Activated T-helper 1 cell treated with anti-CD3 and anti-CD28 coated beads, Interleukin-12 subunit alpha, Interleukin-12 subunit beta, Interleukin-2, Interleukin-4 antibody, amounts not matched to agents 30 ng/mL and 10 ng/mL and 1 ng/mL, durations not matched to agents 14 hours and 24 hours and 36 hours (primary cell): ENCODE measurements around the gene IRF2. TPM values are rescaled to one million over a fixed set of nuclear protein-coding genes. Genes with fewer than 3 reads are reported as not detected.
"Not testable (repeated sequence)": the region's sequence is repeated elsewhere in the genome, so short reads cannot be mapped to it uniquely, and the experiment has no call there.

Source experiments
- DNase-seq: peaks from one replicate; pipeline ENCODE4 v3.0.0; 2021; ENCODE audit warnings: low spot score
- H3K27ac Mint-ChIP-seq: one replicate; pipeline ENCODE4 v1.8.0; 2021; ENCODE audit warnings: mild to moderate bottlenecking, mixed read lengths
- H3K27me3 Mint-ChIP-seq: one replicate; pipeline ENCODE4 v1.8.0; 2022; ENCODE audit warnings: mild to moderate bottlenecking, moderate library complexity, mixed read lengths; ENCODE audit not compliant: insufficient read depth
- H3K36me3 Mint-ChIP-seq: one replicate; pipeline ENCODE4 v1.8.0; 2021; ENCODE audit warnings: low read depth, mixed read lengths
- H3K4me1 Mint-ChIP-seq: one replicate; pipeline ENCODE4 v1.8.0; 2021; ENCODE audit warnings: low read depth, mixed read lengths
- H3K4me3 Mint-ChIP-seq: one replicate; pipeline ENCODE4 v1.8.0; 2021; ENCODE audit warnings: mild to moderate bottlenecking, moderate library complexity, mixed read lengths
- H3K9me3 Mint-ChIP-seq: one replicate; pipeline ENCODE4 v1.8.0; 2021; ENCODE audit warnings: mixed read lengths
- intact Hi-C: fragments of 100-400 bp; cut with micrococcal nuclease; formaldehyde crosslinking; loops from one replicate; pipeline ENCODE4 v1.15.1; 2024
- total RNA-seq: library from RNA; stranded (reverse); gene quantifications from 2 replicates; pipeline ENCODE4 v1.2.3, GENCODE V29; 2022

The IRF2 gene
- total RNA-seq, 1 donor from 2014 or later = 75.8 TPM

DNA sequence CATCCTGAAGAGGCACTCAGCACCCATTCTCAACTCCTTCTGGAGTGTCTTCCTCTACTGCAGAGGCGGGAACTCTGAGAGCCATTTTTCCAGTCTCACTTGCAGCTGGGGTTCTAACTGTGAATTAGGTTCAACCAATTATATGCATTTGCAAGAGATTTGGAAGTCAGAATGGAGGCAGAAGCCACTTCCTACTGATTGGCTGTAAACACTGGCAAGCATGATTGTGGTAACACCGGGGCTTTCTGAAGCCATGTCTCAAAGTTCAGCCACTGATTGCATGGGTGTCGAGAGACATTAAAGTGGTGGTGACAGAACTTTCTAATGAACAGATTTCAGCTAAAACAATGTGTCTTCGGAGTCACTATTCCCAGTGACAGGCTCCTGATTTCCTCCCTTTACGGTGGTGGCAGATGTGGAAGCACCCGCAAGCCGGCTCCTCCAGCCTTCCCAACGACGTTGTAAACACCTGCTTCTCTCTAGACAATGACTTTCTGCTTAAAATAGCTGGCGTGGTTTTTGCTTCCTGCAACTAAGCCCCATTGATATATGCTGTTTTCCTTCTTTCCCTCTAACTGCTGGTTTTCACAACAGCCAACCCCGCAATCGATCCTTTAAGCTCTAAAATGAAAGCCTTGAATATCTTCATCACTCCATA lies 92.0 kb downstream of the IRF2 start:
- peaks cover 85% of the 10 kb centered on the region for H3K4me1 Mint-ChIP-seq
- peaks cover 44% of the 10 kb centered on the region for H3K36me3 Mint-ChIP-seq
- peak overlapping the region; percentile 68 for H3K4me3 Mint-ChIP-seq
- intact Hi-C loops = loop anchor here (5.0 kb wide), 1 partner anchor 65 kb away; no protein-coding TSS in a partner anchor
- peak; percentile 9 for DNase-seq
- H3K9me3 Mint-ChIP-seq = peaks cover 9% of the 10 kb centered on the region
- H3K27me3 Mint-ChIP-seq = no peaks in the 10 kb centered on the region
- peak overlapping the region; percentile 74 for H3K27ac Mint-ChIP-seq

DNA sequence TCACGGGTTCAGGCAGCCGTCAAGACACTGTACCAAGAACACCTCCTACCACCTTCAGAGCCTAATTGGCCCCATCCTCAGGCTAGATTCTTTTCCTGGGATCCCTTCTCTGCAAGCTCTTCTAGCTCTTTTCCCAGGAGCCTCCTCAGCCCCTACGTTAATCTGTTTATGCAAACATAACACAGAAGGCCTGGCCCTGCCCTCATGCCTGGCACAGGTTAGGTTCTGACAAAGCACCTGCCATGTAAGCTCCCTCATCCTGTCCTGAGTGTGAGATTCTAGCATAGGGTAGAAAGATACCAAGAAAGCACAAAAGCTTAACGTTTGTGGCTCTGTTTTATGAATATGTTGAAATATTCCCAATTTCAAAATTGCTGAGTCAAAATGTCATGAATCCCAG lies 93.6 kb downstream of the IRF2 start:
- no peak overlapping the region for H3K4me3 Mint-ChIP-seq
- H3K36me3 Mint-ChIP-seq = peaks cover 42% of the 10 kb centered on the region
- H3K4me1 Mint-ChIP-seq = peaks cover 69% of the 10 kb centered on the region
- DNase-seq = no peak
- peaks cover 9% of the 10 kb centered on the region for H3K9me3 Mint-ChIP-seq
- no peaks in the 10 kb centered on the region for H3K27me3 Mint-ChIP-seq
- intact Hi-C loops = loop anchor here (5.0 kb wide), 1 partner anchor 63 kb away; no protein-coding TSS in a partner anchor
- H3K27ac Mint-ChIP-seq = no peak overlapping the region

DNA sequence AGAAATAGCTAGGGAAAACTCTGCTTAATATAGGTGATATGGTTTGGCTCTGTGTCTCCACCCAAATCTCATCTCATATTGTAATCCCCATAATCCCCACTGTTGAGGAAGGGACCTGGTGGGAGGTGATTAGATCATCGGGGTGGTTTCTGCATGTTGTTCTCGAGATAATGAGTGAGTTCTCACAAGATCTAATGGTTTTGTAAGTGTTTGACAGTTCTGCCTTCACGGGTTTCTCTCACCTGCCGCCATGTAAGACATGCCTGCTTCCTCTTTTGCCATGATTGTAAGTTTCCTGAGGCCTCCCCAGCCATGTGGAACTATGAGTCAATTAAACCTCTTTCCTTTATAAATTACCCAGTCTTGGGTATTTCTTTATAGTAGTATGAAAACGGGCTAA lies 94.1 kb downstream of the IRF2 start:
- H3K4me1 Mint-ChIP-seq = peaks cover 64% of the 10 kb centered on the region

DNA sequence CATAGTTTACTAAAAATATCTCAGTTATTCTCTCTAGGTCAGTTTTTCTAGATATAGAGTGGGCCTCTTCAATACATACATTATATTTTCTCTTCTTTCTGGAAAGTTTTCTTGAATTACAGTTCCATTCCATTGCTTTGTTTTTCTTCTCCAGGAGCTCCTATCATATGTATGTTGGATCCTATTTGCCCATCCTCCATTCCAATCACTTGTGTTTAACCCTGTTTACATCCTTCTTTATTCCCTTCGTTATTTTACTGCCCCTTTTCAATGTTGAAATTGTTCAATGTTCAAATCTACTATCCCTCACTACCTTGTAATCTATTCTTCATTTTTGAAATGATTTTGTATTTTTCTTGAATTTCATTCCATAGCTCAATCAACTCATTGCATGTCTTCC lies 97.4 kb downstream of the IRF2 start:
- no peak overlapping the region for H3K27ac Mint-ChIP-seq

More for the DNA sequence above, 94.1 kb downstream of the IRF2 start:
- peaks cover 39% of the 10 kb centered on the region for H3K36me3 Mint-ChIP-seq
- H3K27ac Mint-ChIP-seq, H3K27me3 Mint-ChIP-seq, H3K4me3 Mint-ChIP-seq, H3K9me3 Mint-ChIP-seq, DNase-seq: not testable (repeated sequence)
- intact Hi-C loops = loop anchor here (5.0 kb wide), 1 partner anchor 63 kb away; no protein-coding TSS in a partner anchor

DNA sequence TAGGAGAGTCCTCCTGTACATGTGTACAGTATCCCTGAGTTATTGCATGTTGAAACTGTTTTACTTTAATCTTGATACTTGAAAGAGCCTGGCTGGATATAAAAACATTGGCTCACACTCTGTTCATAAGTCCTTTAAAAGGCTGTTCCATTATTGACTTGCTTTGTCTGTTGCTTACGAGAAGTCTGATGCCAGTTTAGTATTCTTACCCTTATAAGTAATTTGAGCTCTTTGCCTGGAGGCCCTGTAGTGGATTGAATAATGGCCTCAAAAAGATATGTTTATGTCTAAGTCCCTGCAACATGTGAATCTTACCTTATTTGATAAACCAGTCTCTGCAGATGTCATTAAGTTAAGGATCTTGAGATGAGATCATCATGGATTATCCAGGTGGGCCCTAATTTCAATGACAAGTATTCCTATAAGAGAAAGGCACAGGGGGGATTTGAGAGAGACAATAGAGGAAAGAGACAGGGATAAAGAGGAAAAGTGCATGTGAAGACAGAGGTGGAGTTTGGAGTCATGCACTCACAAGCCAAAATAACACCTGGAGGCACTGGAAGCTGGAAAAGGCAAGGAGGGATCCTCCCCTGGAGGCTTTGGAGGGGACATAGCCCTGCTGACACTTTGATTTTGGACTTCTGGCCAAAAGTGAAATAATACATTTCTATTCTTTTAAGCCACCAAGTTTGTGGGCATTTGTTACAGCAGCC lies 98.1 kb downstream of the IRF2 start:
- Mint-ChIP-seq H3K9me3 (peaks cover 9% of the 10 kb centered on the region), H3K27ac (peak overlapping the region; percentile 3), H3K4me1 (peaks cover 42% of the 10 kb centered on the region), H3K4me3 (no peak overlapping the region), H3K27me3 (no peaks in the 10 kb centered on the region), H3K36me3 (peaks cover 24% of the 10 kb centered on the region)
- DNase-seq = no peak
- intact Hi-C loops = no loop called here

More for the DNA sequence above, 97.4 kb downstream of the IRF2 start:
- Mint-ChIP-seq H3K4me1 (peaks cover 48% of the 10 kb centered on the region), H3K4me3 (no peak overlapping the region), H3K27me3 (no peaks in the 10 kb centered on the region), H3K9me3 (peaks cover 9% of the 10 kb centered on the region), H3K36me3 (peaks cover 30% of the 10 kb centered on the region)
- no peak for DNase-seq
- intact Hi-C loops = no loop called here

DNA sequence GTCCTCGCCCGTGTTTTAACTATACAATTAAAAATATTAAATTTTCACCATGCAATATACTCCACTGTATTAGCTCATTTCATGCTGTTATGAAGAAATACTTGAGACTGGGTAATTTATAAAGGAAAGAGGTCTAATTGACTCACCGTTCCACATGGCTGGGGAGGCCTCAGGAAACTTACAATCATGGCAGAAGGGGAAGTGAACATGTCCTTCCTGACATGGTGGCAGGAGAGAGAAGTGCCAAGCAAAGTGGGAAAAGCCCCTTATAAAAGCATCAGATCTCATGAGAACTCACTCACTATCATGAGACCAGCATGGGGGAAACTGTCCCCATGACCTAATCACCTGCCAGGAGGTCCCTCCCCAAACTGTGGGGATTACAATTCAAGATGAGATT lies 98.7 kb downstream of the IRF2 start:
- Mint-ChIP-seq H3K4me1 (peaks cover 38% of the 10 kb centered on the region), H3K36me3 (peaks cover 21% of the 10 kb centered on the region)
- DNase-seq, intact Hi-C loops, H3K27me3 Mint-ChIP-seq, H3K9me3 Mint-ChIP-seq, H3K27ac Mint-ChIP-seq, H3K4me3 Mint-ChIP-seq: not testable (repeated sequence)

DNA sequence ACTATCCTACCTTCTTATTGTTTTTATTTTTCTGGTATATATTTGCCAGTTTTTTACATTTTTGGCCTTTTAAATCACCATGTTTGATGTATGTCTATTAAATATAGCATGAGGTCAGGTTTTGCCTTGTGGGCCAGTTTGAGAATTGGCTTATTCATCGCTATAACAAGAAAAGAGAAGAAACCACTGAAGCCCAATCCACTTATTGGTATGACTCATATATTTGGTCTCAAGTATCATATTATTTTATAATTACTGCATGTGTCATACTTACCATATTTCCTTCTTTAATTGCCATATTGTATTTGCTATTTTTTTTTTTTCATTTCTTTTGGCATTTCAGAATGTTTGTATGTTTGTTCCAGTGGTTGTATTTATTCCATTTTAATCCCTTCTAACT lies 99.3 kb downstream of the IRF2 start:
- no peaks in the 10 kb centered on the region for H3K27me3 Mint-ChIP-seq
- H3K4me3 Mint-ChIP-seq = no peak overlapping the region
- peak overlapping the region; percentile 13 for H3K27ac Mint-ChIP-seq
- intact Hi-C loops = no loop called here
- DNase-seq = no peak
- H3K4me1 Mint-ChIP-seq = peaks cover 32% of the 10 kb centered on the region
- H3K9me3 Mint-ChIP-seq = no peaks in the 10 kb centered on the region
- H3K36me3 Mint-ChIP-seq = peaks cover 18% of the 10 kb centered on the region

DNA sequence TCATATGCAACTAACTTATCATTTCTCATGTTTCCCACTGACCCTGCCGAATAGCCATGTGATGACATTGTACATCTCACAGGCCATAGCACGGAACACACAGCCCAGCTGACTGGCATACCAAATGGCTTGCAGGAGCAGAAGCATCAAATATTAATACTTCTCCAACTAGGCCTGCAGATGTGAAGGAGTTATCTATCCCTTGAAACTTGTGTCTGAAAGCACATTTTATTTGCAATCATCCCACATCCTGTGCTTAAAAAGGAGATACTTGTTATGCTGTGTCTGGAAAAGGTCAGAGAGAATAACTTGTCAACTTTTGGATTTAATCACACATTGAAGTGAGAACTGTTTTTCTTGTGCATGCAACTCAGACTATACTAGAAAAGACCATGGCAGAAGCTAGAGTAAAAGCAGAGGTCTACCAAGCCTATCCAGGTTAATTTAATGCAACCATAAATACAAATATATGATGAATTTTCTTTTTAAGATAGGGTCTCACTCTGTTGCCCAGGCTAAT lies 100.4 kb downstream of the IRF2 start:
- DNase-seq = no peak
- intact Hi-C loops = no loop called here
- no peaks in the 10 kb centered on the region for H3K9me3 Mint-ChIP-seq
- no peak overlapping the region for H3K4me3 Mint-ChIP-seq
- no peaks in the 10 kb centered on the region for H3K27me3 Mint-ChIP-seq
- peaks cover 16% of the 10 kb centered on the region for H3K36me3 Mint-ChIP-seq
- peak overlapping the region; percentile 66 for H3K27ac Mint-ChIP-seq
- H3K4me1 Mint-ChIP-seq = peaks cover 29% of the 10 kb centered on the region

DNA sequence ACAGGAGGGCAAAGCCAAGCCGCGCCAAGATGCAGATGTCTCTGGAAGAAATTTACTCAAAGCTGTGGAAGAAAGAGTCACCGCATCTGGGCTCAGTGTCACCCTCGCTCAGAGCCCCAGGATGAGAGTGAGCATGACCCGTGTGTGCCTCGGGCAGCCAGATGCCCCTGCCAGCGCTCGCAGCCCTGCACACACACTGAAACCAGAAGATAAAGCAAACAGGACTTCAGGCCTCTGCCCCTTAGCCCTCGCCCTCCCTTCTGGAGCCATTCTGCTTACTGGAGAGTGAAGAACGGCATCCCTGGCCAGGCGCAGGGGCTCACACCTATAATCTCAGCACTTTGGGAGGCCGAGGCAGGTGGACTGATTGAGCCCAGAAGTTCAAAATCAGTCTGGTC lies 103.0 kb downstream of the IRF2 start:
- intact Hi-C loops = no loop called here
- peaks cover 10% of the 10 kb centered on the region for H3K36me3 Mint-ChIP-seq
- no peak for DNase-seq
- H3K4me3 Mint-ChIP-seq = no peak overlapping the region
- no peaks in the 10 kb centered on the region for H3K9me3 Mint-ChIP-seq
- H3K4me1 Mint-ChIP-seq = peaks cover 37% of the 10 kb centered on the region
- no peaks in the 10 kb centered on the region for H3K27me3 Mint-ChIP-seq
- no peak overlapping the region for H3K27ac Mint-ChIP-seq

DNA sequence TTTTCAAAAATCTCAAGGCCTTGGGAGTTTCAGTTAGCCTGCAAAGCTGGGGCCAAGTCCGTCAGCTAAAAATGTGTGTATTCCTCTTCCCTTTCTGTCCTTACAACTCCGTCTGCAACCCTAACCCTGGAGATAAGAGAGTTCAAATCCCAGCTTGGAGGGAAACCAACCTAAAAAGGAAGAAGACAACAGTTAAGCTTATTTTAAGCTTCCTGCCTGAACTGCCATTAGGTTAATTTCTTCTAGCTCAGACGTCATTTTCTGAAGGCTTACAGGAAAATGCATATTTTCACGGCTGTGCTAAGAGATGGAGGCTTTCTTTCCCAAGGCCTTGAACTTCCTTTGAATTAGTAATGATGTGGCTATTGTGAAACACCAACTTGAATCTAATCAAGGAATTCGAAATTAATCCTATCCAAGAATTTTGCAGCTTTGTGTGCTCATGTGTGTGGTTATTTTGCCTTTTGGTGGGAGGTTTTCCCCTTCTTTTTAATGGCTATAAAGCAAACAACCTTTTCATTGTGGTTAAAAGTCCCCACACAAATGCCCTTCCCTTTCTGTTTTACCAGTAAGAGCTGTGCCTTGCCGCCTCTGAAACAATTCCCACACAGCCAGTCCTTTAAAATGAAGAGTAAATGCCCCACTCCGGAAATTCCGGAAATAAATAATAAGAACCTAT lies 103.5 kb downstream of the IRF2 start:
- no peak overlapping the region for H3K27ac Mint-ChIP-seq
- peaks cover 7% of the 10 kb centered on the region for H3K36me3 Mint-ChIP-seq
- no peak for DNase-seq
- H3K4me1 Mint-ChIP-seq = peaks cover 37% of the 10 kb centered on the region
- no peak overlapping the region for H3K4me3 Mint-ChIP-seq
- H3K9me3 Mint-ChIP-seq = no peaks in the 10 kb centered on the region
- intact Hi-C loops = no loop called here
- H3K27me3 Mint-ChIP-seq = no peaks in the 10 kb centered on the region

DNA sequence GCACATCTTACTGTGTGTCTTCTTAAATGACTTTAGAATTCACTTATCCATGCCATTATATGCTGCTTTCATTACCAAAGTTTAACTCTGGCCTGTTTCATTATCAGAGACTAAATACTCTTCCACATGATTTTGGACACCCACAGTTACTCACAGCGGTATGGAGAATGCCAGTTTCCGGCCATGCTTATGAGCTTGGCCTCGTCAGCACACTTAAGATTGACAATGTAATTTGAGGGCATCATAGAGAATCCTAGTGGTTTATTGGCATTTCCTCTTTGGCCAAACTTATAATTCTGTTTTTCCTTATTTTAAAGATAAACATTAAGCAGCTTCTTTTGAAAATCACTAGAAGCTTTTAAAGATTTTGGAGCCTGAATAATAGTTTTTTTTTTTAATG lies 104.5 kb downstream of the IRF2 start:
- DNase-seq = no peak
- intact Hi-C loops = no loop called here
- Mint-ChIP-seq H3K4me3 (no peak overlapping the region), H3K9me3 (no peaks in the 10 kb centered on the region), H3K27me3 (no peaks in the 10 kb centered on the region), H3K4me1 (peaks cover 33% of the 10 kb centered on the region), H3K27ac (no peak overlapping the region), H3K36me3 (peaks cover 11% of the 10 kb centered on the region)

DNA sequence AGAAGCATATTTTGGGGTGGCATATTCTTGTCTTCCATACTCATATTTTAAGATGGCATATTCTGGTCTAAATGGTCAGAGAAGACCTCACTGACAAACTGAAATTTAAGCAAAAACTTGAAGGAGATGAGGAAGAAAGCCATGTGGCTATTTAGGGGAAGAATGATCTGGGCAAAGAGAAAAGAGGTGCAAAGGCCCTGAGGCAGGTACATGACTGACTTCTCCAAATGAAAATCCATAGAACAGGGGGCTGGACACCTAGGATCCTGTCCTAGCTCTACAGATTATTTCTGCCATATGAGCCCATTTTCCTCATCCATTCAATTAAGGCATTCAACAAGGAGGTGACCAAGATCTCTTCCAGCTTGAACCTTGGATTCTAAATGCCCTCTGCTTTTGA lies 105.6 kb downstream of the IRF2 start:
- Mint-ChIP-seq H3K9me3 (no peaks in the 10 kb centered on the region), H3K36me3 (peaks cover 15% of the 10 kb centered on the region), H3K4me3 (no peak overlapping the region), H3K27me3 (no peaks in the 10 kb centered on the region), H3K27ac (no peak overlapping the region), H3K4me1 (peaks cover 24% of the 10 kb centered on the region)
- intact Hi-C loops = no loop called here
- DNase-seq = no peak

DNA sequence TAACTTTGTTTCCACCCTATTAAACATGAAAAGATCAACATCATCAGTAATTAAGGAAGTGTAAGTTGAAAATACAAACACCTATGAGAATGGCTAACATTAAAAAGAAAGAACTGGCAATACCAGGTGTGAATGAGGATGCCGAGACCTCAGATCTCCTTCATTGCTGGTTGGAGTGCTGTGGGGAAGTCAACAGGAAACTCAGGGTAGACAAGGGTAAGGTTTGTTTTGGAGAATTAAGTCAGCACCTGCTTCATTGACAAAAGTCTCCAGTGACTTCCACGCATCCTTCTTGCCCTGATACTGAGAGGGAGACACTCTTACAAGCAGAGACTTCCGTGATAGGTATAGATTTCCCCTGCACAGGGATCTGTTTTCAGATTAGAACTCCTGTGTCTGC lies 106.1 kb downstream of the IRF2 start:
- intact Hi-C loops = no loop called here
- Mint-ChIP-seq H3K27me3 (no peaks in the 10 kb centered on the region), H3K4me1 (peaks cover 20% of the 10 kb centered on the region), H3K27ac (no peak overlapping the region), H3K36me3 (peaks cover 15% of the 10 kb centered on the region), H3K4me3 (no peak overlapping the region), H3K9me3 (no peaks in the 10 kb centered on the region)
- DNase-seq = no peak
